SH-SY5Y (cell line): ENCODE data around the gene RPS6KC1.

Experiments used
- GATA2 ChIP-seq: IDR thresholded peaks from 2 replicates; pipeline ENCODE4 v1.6.1; 2011; ENCODE audit warnings: mild to moderate bottlenecking, low read depth, low read length
- GATA3 ChIP-seq: IDR thresholded peaks from 2 replicates; pipeline ENCODE4 v1.6.1; 2011; ENCODE audit warnings: low read depth, mild to moderate bottlenecking, low read length, moderate library complexity

DNA sequence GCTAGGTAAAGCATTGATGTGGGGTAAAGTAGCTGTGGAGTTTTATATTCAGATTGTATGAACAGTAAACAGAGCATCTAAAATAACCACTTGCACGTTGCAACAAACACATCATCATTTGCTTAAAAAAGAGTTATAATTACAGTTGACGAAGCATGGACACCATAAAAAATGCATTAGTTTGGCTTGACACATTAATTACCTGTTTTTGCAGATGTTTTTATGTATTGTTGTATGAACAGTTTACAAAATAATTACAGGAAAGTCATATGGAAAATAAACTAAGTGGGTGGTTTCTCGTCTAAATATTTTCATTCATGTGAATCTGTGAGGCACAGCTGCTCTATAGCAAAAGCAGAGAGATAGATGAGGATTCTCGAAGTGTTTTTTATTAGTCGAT is 108.3 kb downstream of the RPS6KC1 start:
- TF ChIP-seq GATA3 (no peak), GATA2 (no peak)
